AG04450 (cell line): ENCODE data around the gene C2orf92. TPM values are rescaled to one million over a fixed set of nuclear protein-coding genes. Genes with fewer than 3 reads are reported as not detected.
A peak's percentile ranks its signal among the peaks of the same experiment; 100 is the strongest.

Source experiments
- CTCF ChIA-PET: fragments of 300-600, 350-600 bp; formaldehyde crosslinking; extraction: SDS; loops from one replicate; lab custom pipeline; 2022; ENCODE audit warnings: antibody characterized with exemption, inconsistent platforms; lab: Charles Lee
- POLR2A ChIA-PET: fragments of 350-600 bp; formaldehyde crosslinking; extraction: SDS; loops from one replicate; lab custom pipeline; 2021; ENCODE audit warnings: antibody characterized with exemption, inconsistent platforms; lab: Yijun Ruan, JAX
- DNase-seq: peaks from one replicate; pipeline ENCODE4 v3.0.0-alpha.2; 2011; ENCODE audit warnings: low read depth, low spot score
- H3K27ac ChIP-seq: one replicate; pipeline ENCODE4 v1.5.1; 2012; ENCODE audit warnings: low read depth, low read length, control low read depth
- H3K27me3 ChIP-seq: one replicate; pipeline ENCODE4 v1.6.0; 2012; ENCODE audit warnings: low read length; ENCODE audit not compliant: control insufficient read depth, insufficient read depth
- H3K4me3 ChIP-seq: 2 replicates; pipeline ENCODE4 v1.5.1; 2011; ENCODE audit warnings: mild to moderate bottlenecking, low read depth, low read length, control low read depth
- H3K9me3 ChIP-seq: 2 replicates; pipeline ENCODE4 v1.5.1; 2012; ENCODE audit warnings: low read length; ENCODE audit not compliant: control insufficient read depth, insufficient read depth
- CTCF ChIP-seq: IDR thresholded peaks from 2 replicates; pipeline ENCODE4 v1.5.1; 2011; ENCODE audit warnings: low read depth, low read length, control low read depth, inconsistent platforms
- polyA plus RNA-seq: library from polyadenylated mRNA; depleted of rRNA; stranded (reverse); fragments of >200 nt; gene quantifications from 2 replicates; pipeline ENCODE4 v1.2.3, GENCODE V29; 2011; rRNA removed
- small RNA-seq: library from RNA; depleted of rRNA; stranded (forward); fragments of <200 nt; gene quantifications from one replicate; pipeline ENCODE3, GENCODE V24; 2012; ENCODE audit warnings: low read depth; ENCODE audit not compliant: insufficient read length

The C2orf92 gene
- polyA plus RNA-seq, 1 experiment, result 1.5 TPM

GRCh38 chr2:97747285-97747684 is 77.8 kb downstream of the C2orf92 start:
- no peak for TF ChIP-seq CTCF
- CTCF ChIA-PET, result interaction anchor here (0.6 to 1.3 kb wide), 5 partner anchors 47 to 663 kb away, joined by 3 to 11 read pairs (median 4); no protein-coding TSS in a partner anchor
- Histone ChIP-seq H3K4me3 (no peak overlapping the region), H3K27me3 (no peaks in the 10 kb centered on the region), H3K27ac (no peak overlapping the region), H3K9me3 (peaks cover 4% of the 10 kb centered on the region; the same call in 1 of the 2 replicates)
- POLR2A ChIA-PET, result no interaction called here
- no peak for DNase-seq

GRCh38 chr2:97747716-97748115 is 78.2 kb downstream of the C2orf92 start:
- H3K9me3 ChIP-seq, result peaks cover 4% of the 10 kb centered on the region; the same call in 1 of the 2 replicates
- no peak overlapping the region for H3K27ac ChIP-seq
- H3K27me3 ChIP-seq, result no peaks in the 10 kb centered on the region
- ChIA-PET CTCF (interaction anchor here (0.6 to 1.3 kb wide), 5 partner anchors 48 to 662 kb away, joined by 3 to 11 read pairs (median 4); no protein-coding TSS in a partner anchor), POLR2A (no interaction called here)
- no peak overlapping the region for H3K4me3 ChIP-seq
- DNase-seq, result no peak
- TF ChIP-seq CTCF, result no peak

- Histone ChIP-seq H3K27me3 (no peaks in the 10 kb centered on the region), H3K9me3 (no peaks in the 10 kb centered on the region), H3K4me3 (no peak overlapping the region), H3K27ac (no peak overlapping the region)
- POLR2A ChIA-PET, result no interaction called here
- CTCF ChIA-PET, result interaction anchor here (0.5 to 1.1 kb wide), 3 partner anchors 46 to 519 kb away, joined by 5 to 7 read pairs (median 6); no protein-coding TSS in a partner anchor
- TF ChIP-seq CTCF, result no peak
- DNase-seq, result no peak
Observed at GRCh38 chr2:97749581-97749980, 80.1 kb downstream of the C2orf92 start.

GRCh38 chr2:97750017-97750416 is 80.5 kb downstream of the C2orf92 start:
- no peak overlapping the region for H3K27ac ChIP-seq
- no peaks in the 10 kb centered on the region for H3K9me3 ChIP-seq
- H3K4me3 ChIP-seq, result no peak overlapping the region
- H3K27me3 ChIP-seq, result no peaks in the 10 kb centered on the region
- CTCF ChIA-PET, result interaction anchor here (0.5 to 1.1 kb wide), 2 partner anchors 50 to 518 kb away, joined by 6 to 7 read pairs; no protein-coding TSS in a partner anchor
- TF ChIP-seq CTCF, result no peak
- POLR2A ChIA-PET, result no interaction called here
- DNase-seq, result no peak

GRCh38 chr2:97751752-97752151 is 82.2 kb downstream of the C2orf92 start:
- no peaks in the 10 kb centered on the region for H3K9me3 ChIP-seq
- no peak overlapping the region for H3K4me3 ChIP-seq
- TF ChIP-seq CTCF, result no peak
- ChIA-PET CTCF (interaction anchor here (1.0 to 2.0 kb wide), 2 partner anchors 52 to 55 kb away, joined by 3 to 7 read pairs; no protein-coding TSS in a partner anchor), POLR2A (no interaction called here)
- DNase-seq, result no peak
- H3K27ac ChIP-seq, result peak overlapping the region; percentile 33
- H3K27me3 ChIP-seq, result no peaks in the 10 kb centered on the region

Small RNA genes lying within 50 kb of the gene (small RNA-seq; reads per million reads assigned to genes)
- gene RNU4-8P, result not detected

Other genes starting within 250 kb of the C2orf92 start
- 5.4 and 6.7 TPM in 2 replicates for gene ANKRD36B, start 79.8 kb upstream of the C2orf92 start, polyA plus RNA-seq
- 287 and 302 TPM in 2 replicates for gene COX5B, start 23.7 kb upstream of the C2orf92 start, polyA plus RNA-seq
- 26.4 and 37.6 TPM in 2 replicates for gene ACTR1B, start 5.7 kb upstream of the C2orf92 start, polyA plus RNA-seq
- gene ZAP70, start 43.9 kb downstream of the C2orf92 start, polyA plus RNA-seq, result 0.06 TPM in 1 of 2 replicates, not detected in the other